A673 (cell line): Measurements from ENCODE around the gene NANOS3. TPM values are rescaled to one million over a fixed set of nuclear protein-coding genes. Genes with fewer than 3 reads are reported as not detected.

Source experiments
- BruUV-seq: library from RNA; stranded (reverse); fragments of 400-500 nt; replicated peaks from 2 replicates; lab custom pipeline; 2021; lab: Mats Ljungman, UMichigan
- CTCF ChIA-PET: fragments of 300-600 bp; sonication (Branson Sonifier 250); formaldehyde crosslinking; loops from one replicate; lab custom pipeline; 2022; ENCODE audit warnings: antibody characterized with exemption; lab: Charles Lee
- POLR2A ChIA-PET: fragments of 300-600 bp; sonication (Branson Sonifier 250); formaldehyde crosslinking; loops from one replicate; lab custom pipeline; 2022; ENCODE audit warnings: antibody characterized with exemption; ENCODE audit not compliant: low non-redundant PET; lab: Charles Lee
- DNase-seq: peaks from one replicate; pipeline ENCODE4 v3.0.0-alpha.2; 2015; ENCODE audit warnings: low spot score
- H3K27ac ChIP-seq: fragments of 200-600 bp; sonication (generic); 2 replicates; pipeline ENCODE4 v1.5.1; 2016; ENCODE audit warnings: mixed run types, low read depth, mild to moderate bottlenecking, mixed read lengths, antibody characterized with exemption, low read length; ENCODE audit not compliant: poor library complexity, severe bottlenecking
- H3K27me3 ChIP-seq: fragments of 200-600 bp; sonication (generic); replicated peaks from 2 replicates; pipeline ENCODE4 v1.6.1; 2017; ENCODE audit warnings: mixed run types, low read depth, mild to moderate bottlenecking, mixed read lengths, antibody characterized with exemption, low read length; ENCODE audit not compliant: insufficient read depth, poor library complexity
- H3K36me3 ChIP-seq: fragments of 200-600 bp; sonication (generic); 2 replicates; pipeline ENCODE4 v1.6.1; 2016; ENCODE audit warnings: mixed run types, mild to moderate bottlenecking, mixed read lengths, antibody characterized with exemption, low read length; ENCODE audit not compliant: insufficient read depth, poor library complexity, severe bottlenecking
- H3K4me1 ChIP-seq: fragments of 200-600 bp; sonication (generic); 2 replicates; pipeline ENCODE4 v1.6.1; 2017; ENCODE audit warnings: mixed run types, mild to moderate bottlenecking, mixed read lengths, antibody characterized with exemption, low read length; ENCODE audit not compliant: insufficient read depth, poor library complexity, severe bottlenecking
- H3K4me3 ChIP-seq: fragments of 200-600 bp; sonication (generic); 2 replicates; pipeline ENCODE4 v1.5.1; 2016; ENCODE audit warnings: low read depth, mixed run types, mild to moderate bottlenecking, mixed read lengths, low read length; ENCODE audit not compliant: poor library complexity, severe bottlenecking
- H3K9me3 ChIP-seq: fragments of 200-600 bp; sonication (generic); 2 replicates; pipeline ENCODE4 v1.6.1; 2016; ENCODE audit warnings: mixed run types, low read depth, mild to moderate bottlenecking, mixed read lengths, antibody characterized with exemption, low read length; ENCODE audit not compliant: poor library complexity, severe bottlenecking
- CTCF ChIP-seq: fragments of 300-800, 200-600 bp; sonication (generic); conservative IDR thresholded peaks from 2 replicates; pipeline ENCODE4 v1.5.1; 2017; ENCODE audit warnings: low read depth, mild to moderate bottlenecking, antibody characterized with exemption, low read length, moderate library complexity, mixed read lengths
- EZH2 ChIP-seq: fragments of 200-600 bp; sonication (generic); IDR thresholded peaks from 2 replicates; pipeline ENCODE4 v1.6.1; 2017; ENCODE audit warnings: borderline replicate concordance, low read depth, mild to moderate bottlenecking, mixed read lengths, antibody characterized with exemption, low read length; ENCODE audit not compliant: poor library complexity, severe bottlenecking
- intact Hi-C: fragments of 100-400 bp; cut with micrococcal nuclease; formaldehyde crosslinking; loops from one replicate; pipeline ENCODE4 v1.10.0; 2022; ENCODE audit not compliant: unreplicated experiment
- total RNA-seq: library from RNA; stranded (reverse); gene quantifications from 2 replicates; pipeline ENCODE4 v1.2.3, GENCODE V29; 2021

Gene NANOS3
- total RNA-seq, 1 experiment from 2014 or later = 4.9 TPM

GRCh38 chr19:13843104-13843921 lies 33.6 kb upstream of the NANOS3 start:
- BruUV-seq = no TSS peak
- CTCF ChIA-PET = interaction anchor here (0.6 to 0.8 kb wide), 2 partner anchors 13 to 226 kb away, joined by 5 read pairs; no protein-coding TSS in a partner anchor
- TF ChIP-seq CTCF (no peak), EZH2 (no peak)
- no peaks in the 10 kb centered on the region for H3K9me3 ChIP-seq
- H3K4me3 ChIP-seq = peak overlapping the region; percentile 81
- H3K4me1 ChIP-seq = peaks cover 58% of the 10 kb centered on the region
- intact Hi-C loops = loop anchor here (10.0 kb wide), 1 partner anchor 679 kb away; no protein-coding TSS in a partner anchor
- POLR2A ChIA-PET = interaction anchor here (0.6 kb wide), 1 partner anchor 239 kb away, joined by 7 read pairs; no protein-coding TSS in a partner anchor
- H3K27me3 ChIP-seq = no peaks in the 10 kb centered on the region
- H3K36me3 ChIP-seq = no peaks in the 10 kb centered on the region
- H3K27ac ChIP-seq = peak overlapping the region; percentile 95
- peak; percentile 65 for DNase-seq

- peaks cover 51% of the 10 kb centered on the region for H3K4me1 ChIP-seq
- TF ChIP-seq CTCF (no peak), EZH2 (no peak)
- no TSS peak for BruUV-seq
- CTCF ChIA-PET = interaction anchor here (0.6 to 0.8 kb wide), 2 partner anchors 14 to 227 kb away, joined by 5 read pairs; no protein-coding TSS in a partner anchor
- H3K36me3 ChIP-seq = no peaks in the 10 kb centered on the region
- intact Hi-C loops = loop anchor here (10.0 kb wide), 1 partner anchor 679 kb away; no protein-coding TSS in a partner anchor
- H3K4me3 ChIP-seq = no peak overlapping the region
- no peak for DNase-seq
- peak overlapping the region; percentile 95 for H3K27ac ChIP-seq
- no peaks in the 10 kb centered on the region for H3K27me3 ChIP-seq
- POLR2A ChIA-PET = interaction anchor here (0.6 kb wide), 1 partner anchor 238 kb away, joined by 7 read pairs; no protein-coding TSS in a partner anchor
- no peaks in the 10 kb centered on the region for H3K9me3 ChIP-seq
Measured at GRCh38 chr19:13844130-13844631, 32.8 kb upstream of the NANOS3 start.

GRCh38 chr19:13846557-13847406 lies 30.2 kb upstream of the NANOS3 start:
- Histone ChIP-seq H3K27ac (peak overlapping the region; percentile 100), H3K27me3 (no peaks in the 10 kb centered on the region), H3K4me1 (peaks cover 51% of the 10 kb centered on the region), H3K36me3 (no peaks in the 10 kb centered on the region), H3K4me3 (peak overlapping the region; percentile 59), H3K9me3 (no peaks in the 10 kb centered on the region)
- POLR2A ChIA-PET = interaction anchor here (0.5 to 0.7 kb wide), 2 partner anchors 7 to 252 kb away, joined by 9 to 14 read pairs; no protein-coding TSS in a partner anchor
- intact Hi-C loops = loop anchor here (10.0 kb wide), 1 partner anchor 682 kb away; no protein-coding TSS in a partner anchor
- TF ChIP-seq EZH2 (no peak), CTCF (no peak)
- no TSS peak for BruUV-seq
- CTCF ChIA-PET = interaction anchor here (0.7 to 1.3 kb wide), 3 partner anchors 15 to 79 kb away, joined by 3 to 14 read pairs (median 4); no protein-coding TSS in a partner anchor
- peak; percentile 94 for DNase-seq
